ENCODE data around the gene LPAR1.

The LPAR1 gene

GRCh38 chr9:110971705-110972104 is 66.6 kb downstream of the LPAR1 start:
- CTCF ChIA-PET: no interaction called here
- POLR2A ChIA-PET: no interaction called here
- Histone ChIP-seq H3K27ac (ENCODE audit: extremely low read depth, low read depth, low read length) (no peak overlapping the region), H3K4me1 (ENCODE audit: control insufficient read depth, insufficient read depth, low read length) (no peaks in the 10 kb centered on the region), H3K36me3 (ENCODE audit: control insufficient read depth in 2 of 2, insufficient read depth in 1 of 2, low read length in 2 of 2) (peaks cover 0 to 3% of the 10 kb centered on the region in 2 experiments; a peak in 1 of 3 replicates), H3K4me3 (ENCODE audit: low read depth, low read length) (no peak overlapping the region), H3K9me3 (ENCODE audit: control insufficient read depth, insufficient read depth, low read depth, low read length) (no peaks in the 10 kb centered on the region)
- TF ChIP-seq ZNF391 (tag by site-specific recombination; IDR thresholded peaks at IDR 0.05; ENCODE audit: borderline replicate concordance, low read depth) (no peak), ZNF610 (tag by site-specific recombination; IDR thresholded peaks at IDR 0.05; ENCODE audit: borderline replicate concordance) (no peak), ZNF248 (tag by site-specific recombination; IDR thresholded peaks at IDR 0.05) (no peak), YY2 (tag by site-specific recombination; IDR thresholded peaks at IDR 0.05) (no peak), GLIS1 (tag by site-specific recombination; IDR thresholded peaks at IDR 0.05) (no peak), AEBP2 (tag by site-specific recombination; IDR thresholded peaks at IDR 0.05; ENCODE audit: borderline replicate concordance) (no peak), ZNF280C (tag by site-specific recombination; IDR thresholded peaks at IDR 0.05) (no peak), ZNF473 (tag by site-specific recombination; IDR thresholded peaks at IDR 0.05) (no peak), ZNF629 (tag by site-specific recombination; IDR thresholded peaks at IDR 0.05) (no peak), ZBTB17 (tag by site-specific recombination; IDR thresholded peaks at IDR 0.05) (no peak), ZNF302 (tag by site-specific recombination; IDR thresholded peaks at IDR 0.05; ENCODE audit: low read depth) (no peak), ZNF585B (tag by site-specific recombination; IDR thresholded peaks at IDR 0.05) (no peak), ZNF624 (tag by site-specific recombination; IDR thresholded peaks at IDR 0.05) (no peak), ZNF785 (tag by site-specific recombination; IDR thresholded peaks at IDR 0.05) (no peak), ZNF157 (tag by site-specific recombination; IDR thresholded peaks at IDR 0.05) (no peak), GLI4 (tag by site-specific recombination; IDR thresholded peaks at IDR 0.05) (no peak), WT1 (tag by site-specific recombination; IDR thresholded peaks at IDR 0.05) (no peak)

- TF ChIP-seq, protein P1, sequence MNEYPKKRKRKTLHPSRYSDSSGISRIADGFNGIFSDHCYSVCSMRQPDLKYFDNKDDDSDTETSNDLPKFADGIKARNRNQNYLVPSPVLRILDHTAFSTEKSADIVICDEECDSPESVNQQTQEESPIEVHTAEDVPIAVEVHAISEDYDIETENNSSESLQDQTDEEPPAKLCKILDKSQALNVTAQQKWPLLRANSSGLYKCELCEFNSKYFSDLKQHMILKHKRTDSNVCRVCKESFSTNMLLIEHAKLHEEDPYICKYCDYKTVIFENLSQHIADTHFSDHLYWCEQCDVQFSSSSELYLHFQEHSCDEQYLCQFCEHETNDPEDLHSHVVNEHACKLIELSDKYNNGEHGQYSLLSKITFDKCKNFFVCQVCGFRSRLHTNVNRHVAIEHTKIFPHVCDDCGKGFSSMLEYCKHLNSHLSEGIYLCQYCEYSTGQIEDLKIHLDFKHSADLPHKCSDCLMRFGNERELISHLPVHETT (tag by site-specific recombination; IDR thresholded peaks at IDR 0.05): no peak
- TF ChIP-seq ZNF843 (tag by site-specific recombination; IDR thresholded peaks at IDR 0.05): no peak
- no peak for TF ChIP-seq ZSCAN16 (tag by site-specific recombination; IDR thresholded peaks at IDR 0.05)
Measured at GRCh38 chr9:110971234-110971633, 67.0 kb downstream of the LPAR1 start.

More at GRCh38 chr9:110971234-110971633, 67.0 kb downstream of the LPAR1 start:
- no peak overlapping the region for H3K27ac ChIP-seq (ENCODE audit: extremely low read depth, low read depth, low read length)
- peaks cover 0 to 3% of the 10 kb centered on the region in 2 experiments; a peak in 1 of 3 replicates for H3K36me3 ChIP-seq (ENCODE audit: control insufficient read depth in 2 of 2, insufficient read depth in 1 of 2, low read length in 2 of 2)
- ChIA-PET POLR2A (no interaction called here), CTCF (no interaction called here)
- no peaks in the 10 kb centered on the region for H3K4me1 ChIP-seq (ENCODE audit: control insufficient read depth, insufficient read depth, low read length)
- no peaks in the 10 kb centered on the region for H3K9me3 ChIP-seq (ENCODE audit: control insufficient read depth, insufficient read depth, low read depth, low read length)
- H3K4me3 ChIP-seq (ENCODE audit: low read depth, low read length): no peak overlapping the region
